Heart left ventricle (tissue), 13 donors: ENCODE results near the gene RGMA.
"Not testable (repeated sequence)": the region's sequence is repeated elsewhere in the genome, so short reads cannot be mapped to it uniquely, and the experiment has no call there.

Source experiments
- CTCF ChIP-seq, 12 donors: fragments of 200-600 bp; sonication (generic) in 4 of 12; IDR thresholded peaks; one replicate each; pipeline versions ENCODE4 v1.5.0 to v1.8.0; 2018 to 2022; ENCODE audit warnings: antibody characterized with exemption in 12 of 12, mild to moderate bottlenecking in 5 of 12
- POLR2A ChIP-seq, 2 donors: fragments of 450-650 bp; IDR thresholded peaks; one replicate each; pipeline ENCODE4 v1.6.1; 2017; ENCODE audit warnings: antibody characterized with exemption in 2 of 2, mild to moderate bottlenecking in 2 of 2, moderate library complexity in 2 of 2
- donor health status: ischemic (EF 13 %, LVEDD 7.1; RV severe dilation, severe dysfunction).
- donor health status: DM: no; HTN: yes; CAD: no.
- donor health status: DM: no; HTN: no; CAD: no.
- donor health status: ischemic (EF 25% LVEDD 6.9; RV normal size, moderate dysfunction).
- donor health status: ischemic (EF 25% LVEDD 5.7; RV mildly dilated, moderate dysfunction).
- donor health status: ischemic (EF 35%, LVEDD 5.7; RV mildly dilated, moderate dysfunction).
- donor health status: nonischemic (EF 11% LVEDD 7.7; RV severe dilation, severe dysfunction).
- donor health status: DM: yes; HTN: yes; CAD: no.
- donor health status: PGD.
- donor health status: ischemic (EF 29% LVEDD 5.4; RV normal size, mild dysfunction).
- donor health status: nonischemic (EF 23%, LVEDD 6.1; RV moderate dilation, normal function).

- not testable (repeated sequence) for TF ChIP-seq CTCF, POLR2A (IDR thresholded peaks at IDR 0.05)
Observed at GRCh38 chr15:93062628-93063261, 26.3 kb downstream of the RGMA start.
